Left hindlimb (tissue), 1 donor: ENCODE measurements around the gene DACT2.
"Not testable (repeated sequence)": the region's sequence is repeated elsewhere in the genome, so short reads cannot be mapped to it uniquely, and the experiment has no call there.

Source experiments
- DNase-seq: peaks from one replicate; pipeline ENCODE4 v3.0.0-alpha.2; 2018

The DACT2 gene

GRCh38 chr6:168320634-168321033 is 1.1 kb upstream of the DACT2 start:
- no peak for DNase-seq

GRCh38 chr6:168318579-168319278 is 848 bp downstream of the DACT2 start:
- no peak for DNase-seq

GRCh38 chr6:168318090-168318489 is 1.5 kb downstream of the DACT2 start:
- DNase-seq, result no peak

GRCh38 chr6:168315596-168315995 is 4.0 kb downstream of the DACT2 start:
- no peak for DNase-seq

GRCh38 chr6:168314948-168315347 is 4.6 kb downstream of the DACT2 start:
- DNase-seq, result peak; percentile 60

- DNase-seq, result no peak
These were observed 5.6 kb downstream of the DACT2 start for GRCh38 chr6:168314021-168314420.

- no peak for DNase-seq
These were observed 6.1 kb downstream of the DACT2 start for GRCh38 chr6:168313431-168314011.

- not testable (repeated sequence) for DNase-seq
These were observed 7.5 kb downstream of the DACT2 start for GRCh38 chr6:168312125-168312507.

- no peak for DNase-seq
These were observed 8.0 kb downstream of the DACT2 start for GRCh38 chr6:168311410-168312124.

GRCh38 chr6:168310945-168311344 is 8.6 kb downstream of the DACT2 start:
- no peak for DNase-seq

- DNase-seq, result no peak
These were observed 9.2 kb downstream of the DACT2 start for GRCh38 chr6:168310403-168310802.

- DNase-seq, result no peak
These were observed 9.6 kb downstream of the DACT2 start for GRCh38 chr6:168309997-168310396.

GRCh38 chr6:168309183-168309582 is 10.4 kb downstream of the DACT2 start:
- DNase-seq, result no peak

GRCh38 chr6:168308390-168309144 is 11.0 kb downstream of the DACT2 start:
- no peak for DNase-seq

GRCh38 chr6:168307695-168308021 is 11.9 kb downstream of the DACT2 start:
- DNase-seq, result no peak

- DNase-seq, result no peak
These were observed 12.4 kb downstream of the DACT2 start for GRCh38 chr6:168307015-168307694.

GRCh38 chr6:168305863-168306262 is 13.7 kb downstream of the DACT2 start:
- DNase-seq, result no peak

GRCh38 chr6:168305096-168305749 is 14.4 kb downstream of the DACT2 start:
- no peak for DNase-seq

- no peak for DNase-seq
These were observed 14.9 kb downstream of the DACT2 start for GRCh38 chr6:168304752-168305015.

- no peak for DNase-seq
These were observed 15.4 kb downstream of the DACT2 start for GRCh38 chr6:168303982-168304751.

- peak; percentile 64 for DNase-seq
These were observed 17.0 kb downstream of the DACT2 start for GRCh38 chr6:168302534-168302933.
